HG03066 (cell line): ENCODE results near the gene MOB3B.

Source experiments
- ATAC-seq: cut with Tn5 transposase; IDR thresholded peaks from one replicate; pipeline ENCODE4 v1.9.1; 2021; ENCODE audit warnings: low read depth; ENCODE audit not compliant: unreplicated experiment

MOB3B gene

GRCh38 chr9:27347889-27348288 is 181.7 kb downstream of the MOB3B start:
- ATAC-seq = no peak

DNA sequence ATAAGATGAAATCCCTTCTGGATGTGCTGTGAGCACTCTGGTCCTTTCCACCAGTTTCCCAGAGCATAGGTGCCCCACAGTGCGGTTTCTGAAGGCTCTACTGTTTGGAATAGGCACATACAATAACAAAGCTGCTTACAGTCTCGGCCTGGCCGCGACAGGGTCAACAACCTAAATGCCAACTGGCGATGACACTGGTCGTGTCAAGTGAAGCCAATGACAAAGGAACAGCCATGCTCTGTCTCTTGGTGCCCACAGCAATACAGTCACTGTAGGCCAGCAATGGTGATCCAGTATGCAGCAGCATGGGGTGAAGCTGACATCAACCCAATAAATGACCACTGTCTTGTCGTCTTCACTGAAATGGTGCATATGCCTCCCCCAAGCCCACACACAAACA is 184.8 kb downstream of the MOB3B start:
- ATAC-seq = no peak

DNA sequence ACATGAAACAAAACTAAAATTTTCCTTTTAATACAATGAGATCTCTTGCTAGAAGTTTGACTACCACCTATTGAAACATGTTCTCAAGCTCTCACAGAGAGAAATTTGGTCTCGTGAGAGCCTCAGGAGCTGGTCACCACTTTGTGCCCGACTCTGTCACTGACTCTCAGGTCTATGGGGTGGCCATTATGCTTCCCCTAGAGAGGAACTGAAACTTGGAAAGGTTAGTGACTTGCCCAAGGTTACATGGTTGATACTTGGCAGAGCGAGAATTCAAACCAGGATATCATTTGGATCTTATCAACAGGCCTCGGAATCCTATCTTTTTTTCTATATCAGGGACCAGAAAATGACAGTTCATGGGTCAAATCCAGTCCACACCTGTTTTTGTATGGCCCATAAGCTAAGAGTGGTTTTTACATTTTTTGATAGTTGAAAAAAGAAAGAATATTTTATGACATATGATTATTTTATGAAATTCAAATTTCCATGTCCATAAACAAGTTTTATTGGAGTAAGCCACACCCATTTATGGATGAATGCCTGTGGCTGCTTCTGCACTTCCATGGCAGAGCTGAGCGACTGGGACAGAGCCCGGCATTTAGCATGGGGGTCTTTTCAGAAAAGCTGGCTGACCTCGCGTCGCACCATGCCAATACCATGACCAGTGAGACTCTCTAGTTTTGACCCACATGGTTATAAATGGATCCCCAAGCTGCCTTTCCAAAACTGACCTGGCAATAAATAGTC is 187.9 kb downstream of the MOB3B start:
- ATAC-seq = no peak

DNA sequence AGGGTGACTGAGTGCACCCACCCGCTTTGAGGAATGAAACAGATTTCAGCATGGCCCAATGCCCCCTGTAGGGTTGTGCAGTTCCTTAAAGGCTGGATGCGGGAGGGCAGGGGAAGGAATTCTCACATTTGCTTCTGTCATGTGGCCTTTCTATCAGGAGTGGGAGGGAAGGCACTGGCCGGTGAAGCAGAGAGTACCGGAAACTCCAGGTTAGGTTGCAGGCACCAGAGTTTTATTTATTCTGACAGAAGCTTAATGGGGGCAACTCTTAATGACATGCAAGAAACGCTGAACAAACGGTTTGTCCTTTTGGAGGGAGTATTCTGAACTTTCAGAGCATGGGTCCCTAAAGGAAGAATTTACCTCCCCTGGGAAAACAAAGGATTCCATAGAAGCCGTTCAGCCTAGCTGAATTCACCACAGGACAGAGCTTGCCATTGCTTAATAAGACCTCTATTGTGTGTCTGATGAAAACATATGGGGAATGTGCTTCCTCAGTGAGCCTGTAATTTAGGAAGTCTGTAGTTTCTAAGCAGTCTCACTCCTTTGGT is 188.6 kb downstream of the MOB3B start:
- no peak for ATAC-seq

DNA sequence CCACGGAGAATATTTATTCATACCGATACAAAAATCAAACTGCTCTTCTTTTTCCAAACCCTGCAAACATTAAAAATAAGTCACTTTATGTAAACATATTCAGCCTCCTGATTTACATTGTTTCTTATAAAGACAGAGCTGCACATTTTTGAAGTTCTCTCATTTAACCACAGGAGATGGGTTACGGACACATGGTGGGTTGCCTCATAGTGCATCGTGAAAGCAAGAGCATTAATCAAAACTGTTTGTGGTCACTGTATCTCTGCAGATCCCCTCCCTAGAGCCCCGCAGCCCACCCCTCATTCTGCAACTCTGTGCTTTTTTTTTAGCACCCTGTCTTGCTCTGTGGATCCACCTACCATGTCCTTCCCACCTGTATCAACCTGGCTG is 189.3 kb downstream of the MOB3B start:
- ATAC-seq = no peak

DNA sequence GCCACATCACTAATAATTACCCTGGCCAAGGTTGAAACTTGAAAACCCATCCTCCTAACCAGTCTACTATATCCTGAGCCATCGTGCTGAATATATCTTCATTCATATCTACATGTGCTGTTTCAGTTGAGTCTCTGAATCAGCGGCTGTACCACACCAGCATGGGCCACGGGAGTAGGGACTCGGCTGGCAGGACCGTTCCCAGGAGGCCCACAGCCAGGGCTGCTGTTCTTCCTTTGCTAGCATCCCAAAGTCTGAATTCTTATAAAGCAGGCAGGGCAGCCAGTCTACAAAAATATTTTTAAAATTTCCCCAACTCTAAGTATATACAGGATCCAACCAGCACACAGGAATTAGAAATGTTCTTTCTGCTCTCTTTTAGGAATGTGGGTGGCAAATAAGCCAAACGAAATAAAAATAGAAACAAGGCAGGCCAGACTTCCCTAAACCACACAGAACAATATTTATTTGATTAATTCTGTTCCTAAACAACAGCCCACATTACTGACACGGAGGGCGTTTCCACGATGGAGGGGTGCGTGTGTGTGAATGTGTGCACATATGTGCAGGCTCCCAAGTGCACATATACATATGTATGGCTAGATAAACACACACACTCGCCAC is 189.8 kb downstream of the MOB3B start:
- no peak for ATAC-seq

- no peak for ATAC-seq
Observed at GRCh38 chr9:27338527-27338903, 191.1 kb downstream of the MOB3B start.

- ATAC-seq = no peak
Observed at GRCh38 chr9:27337833-27338526, 191.6 kb downstream of the MOB3B start.

DNA sequence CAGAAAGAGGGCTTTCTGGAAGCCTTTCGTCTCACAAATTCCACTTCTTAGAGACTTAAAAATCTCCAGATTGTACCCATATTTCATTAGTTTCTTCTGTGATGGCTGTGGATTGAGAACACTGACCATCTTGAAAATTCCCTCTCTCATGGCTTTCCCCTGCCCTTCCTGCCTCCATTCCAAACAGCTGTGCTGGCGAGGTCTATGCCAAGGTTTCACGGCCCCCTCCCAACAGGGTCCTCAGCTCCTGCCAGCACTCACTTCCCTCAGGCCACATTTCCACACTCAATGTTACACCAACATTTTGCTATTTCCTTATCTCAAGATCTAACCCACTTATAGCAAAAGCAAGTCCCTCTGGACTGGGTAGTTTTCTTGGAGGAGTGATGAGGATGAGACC is 192.4 kb downstream of the MOB3B start:
- no peak for ATAC-seq

DNA sequence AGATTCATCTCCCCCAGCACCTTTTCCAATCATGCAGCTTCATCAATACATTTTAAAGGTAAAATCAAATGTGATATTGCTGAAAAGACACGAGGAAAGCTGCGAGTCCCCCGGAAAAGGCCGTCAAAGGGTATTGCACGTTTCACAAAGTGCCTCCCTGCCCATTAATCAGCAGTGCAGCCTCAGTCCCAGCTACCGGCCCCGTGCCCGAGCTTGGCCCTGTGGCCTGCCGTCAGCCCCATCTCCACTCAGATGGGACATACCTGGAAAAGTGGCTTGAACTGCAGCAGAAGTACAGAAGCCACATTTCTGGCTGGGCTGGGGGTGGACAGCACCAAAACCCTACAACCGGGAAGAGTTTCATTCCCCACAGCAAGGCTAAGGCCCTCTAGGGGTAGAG is 192.8 kb downstream of the MOB3B start:
- ATAC-seq = no peak

DNA sequence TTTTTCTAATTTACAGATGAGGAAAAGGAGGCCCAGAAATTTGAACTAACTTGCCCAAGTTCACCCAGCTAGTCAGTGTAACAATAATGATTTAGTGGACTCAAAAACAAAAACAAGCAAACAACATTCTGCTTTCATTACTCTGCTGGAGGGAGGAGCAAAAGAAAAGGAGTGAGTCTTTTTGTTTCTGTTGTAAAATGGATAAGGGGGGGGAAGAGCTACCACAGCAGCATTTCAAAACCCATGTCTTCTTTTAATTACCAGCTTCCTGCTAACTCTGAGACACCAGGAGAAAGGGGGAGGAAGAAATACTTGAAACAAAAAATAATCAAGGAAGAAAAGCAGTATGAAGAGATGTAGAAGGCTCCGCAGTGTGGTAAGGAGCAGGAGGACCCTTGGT is 193.5 kb downstream of the MOB3B start:
- ATAC-seq = no peak

GRCh38 chr9:27335075-27335474 is 194.5 kb downstream of the MOB3B start:
- no peak for ATAC-seq

- ATAC-seq = peak; percentile 61
Observed at GRCh38 chr9:27333241-27334052, 196.2 kb downstream of the MOB3B start.

GRCh38 chr9:27331393-27331792 is 198.2 kb downstream of the MOB3B start:
- ATAC-seq = no peak

DNA sequence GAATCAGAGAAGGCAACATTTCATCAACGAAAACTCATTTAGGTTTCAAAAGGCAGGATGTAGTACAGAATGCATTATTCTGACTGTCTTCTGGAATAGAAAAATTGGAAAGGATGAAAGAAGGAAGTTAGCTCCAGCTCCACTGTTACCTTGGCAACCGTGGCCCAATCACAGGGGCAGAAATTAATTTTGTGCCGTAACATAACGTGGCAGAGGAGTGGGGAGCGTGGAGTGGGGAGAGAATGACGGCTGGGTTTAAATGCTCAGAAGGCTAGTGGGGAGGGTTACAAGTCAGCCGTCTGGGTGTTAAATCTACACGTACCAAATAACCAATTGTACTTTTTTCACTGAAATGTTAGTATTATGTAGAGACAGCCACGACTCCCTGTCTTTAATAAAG is 200.3 kb downstream of the MOB3B start:
- no peak for ATAC-seq

DNA sequence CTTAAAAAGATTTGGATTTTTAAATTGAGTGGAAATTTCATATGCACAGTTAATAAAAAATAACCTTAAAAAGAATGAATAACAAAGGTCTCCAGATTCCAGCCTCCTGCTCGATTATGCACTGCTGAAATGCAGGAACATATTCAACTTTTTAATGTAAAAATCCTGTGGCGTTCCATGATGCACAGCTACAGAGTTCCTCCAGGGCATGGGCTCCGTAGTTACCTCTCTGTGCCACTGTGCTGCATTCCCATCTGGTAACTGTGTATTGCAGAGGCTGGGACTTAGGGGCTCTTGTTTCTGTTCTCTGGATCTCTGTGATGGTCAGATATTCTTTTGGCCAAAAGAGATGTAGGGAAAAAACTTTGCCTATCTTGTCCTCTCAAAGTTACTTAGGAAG is 201.1 kb downstream of the MOB3B start:
- ATAC-seq = no peak

- ATAC-seq = no peak
Observed at GRCh38 chr9:27311184-27311583, 218.4 kb downstream of the MOB3B start.

DNA sequence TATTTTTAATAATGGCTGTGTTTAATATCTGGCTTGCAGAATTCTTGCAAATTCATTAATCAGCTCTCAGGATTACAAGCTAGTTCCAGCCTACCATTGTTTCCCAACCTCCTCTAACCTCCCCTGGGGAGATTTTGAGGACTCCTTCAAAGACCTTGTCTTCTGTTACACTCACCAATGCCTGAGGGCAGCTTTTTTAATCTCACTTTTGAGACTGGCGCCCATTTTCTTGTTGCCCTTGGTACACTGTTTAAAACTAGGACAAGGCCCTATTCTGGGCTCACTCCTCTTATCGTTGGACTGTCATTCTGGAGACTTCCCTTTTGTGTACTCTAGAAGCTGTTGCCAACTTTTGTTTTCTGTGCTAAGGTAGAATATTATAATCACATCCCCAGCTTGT is 219.0 kb downstream of the MOB3B start:
- ATAC-seq = no peak

DNA sequence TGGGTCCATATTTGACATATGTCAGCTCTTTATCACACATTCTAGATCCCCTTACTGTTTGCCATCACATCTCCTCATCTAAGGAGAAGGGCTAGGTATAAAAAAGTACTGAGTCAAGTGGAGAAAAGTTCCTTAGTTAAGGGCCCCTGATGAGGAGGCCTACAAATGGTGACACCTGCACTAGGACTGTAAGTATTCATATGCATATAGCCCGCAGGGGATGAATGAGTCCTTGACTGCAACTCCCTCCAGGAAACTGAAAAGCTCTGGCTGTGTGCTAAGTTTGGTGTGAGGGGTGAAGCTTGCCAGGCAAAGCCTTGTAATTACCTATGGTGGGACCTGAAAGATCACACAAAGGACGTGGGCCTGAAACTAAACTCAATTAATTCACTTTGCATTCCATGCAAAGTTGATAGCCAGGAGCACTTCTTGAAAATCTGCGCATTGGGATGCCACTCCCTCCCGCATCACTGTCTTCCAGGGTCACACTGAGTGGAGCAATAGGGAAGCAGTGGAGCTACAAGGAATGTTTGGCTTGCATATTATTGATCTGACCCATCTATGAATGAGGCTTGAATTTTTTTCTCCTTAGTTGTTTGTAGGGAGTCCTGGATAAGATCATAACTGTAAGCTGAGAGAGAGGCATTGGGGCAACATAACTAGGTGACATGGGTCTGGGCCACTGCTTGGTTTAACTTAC is 220.8 kb downstream of the MOB3B start:
- no peak for ATAC-seq

DNA sequence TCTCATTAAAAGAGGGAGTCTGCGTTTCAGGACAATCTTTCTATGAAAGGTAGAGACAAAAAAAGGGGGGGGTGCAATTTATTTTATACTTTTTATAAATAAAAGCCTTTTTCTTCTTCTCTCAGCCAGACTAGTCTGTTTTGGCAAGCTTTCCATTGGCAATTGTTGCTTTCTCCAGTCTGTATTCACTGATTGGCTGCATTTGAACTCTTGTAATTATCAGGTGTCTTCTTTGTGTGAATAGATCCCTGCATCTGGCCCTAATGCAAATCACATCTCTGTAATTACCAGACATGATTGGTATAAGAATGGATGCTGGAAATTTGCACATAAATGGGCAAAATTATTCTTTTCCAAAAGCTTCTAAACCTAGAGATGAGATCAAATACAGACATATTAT is 225.1 kb downstream of the MOB3B start:
- ATAC-seq = no peak
